ENCODE results near the gene PRPS2.

PRPS2 gene

DNA sequence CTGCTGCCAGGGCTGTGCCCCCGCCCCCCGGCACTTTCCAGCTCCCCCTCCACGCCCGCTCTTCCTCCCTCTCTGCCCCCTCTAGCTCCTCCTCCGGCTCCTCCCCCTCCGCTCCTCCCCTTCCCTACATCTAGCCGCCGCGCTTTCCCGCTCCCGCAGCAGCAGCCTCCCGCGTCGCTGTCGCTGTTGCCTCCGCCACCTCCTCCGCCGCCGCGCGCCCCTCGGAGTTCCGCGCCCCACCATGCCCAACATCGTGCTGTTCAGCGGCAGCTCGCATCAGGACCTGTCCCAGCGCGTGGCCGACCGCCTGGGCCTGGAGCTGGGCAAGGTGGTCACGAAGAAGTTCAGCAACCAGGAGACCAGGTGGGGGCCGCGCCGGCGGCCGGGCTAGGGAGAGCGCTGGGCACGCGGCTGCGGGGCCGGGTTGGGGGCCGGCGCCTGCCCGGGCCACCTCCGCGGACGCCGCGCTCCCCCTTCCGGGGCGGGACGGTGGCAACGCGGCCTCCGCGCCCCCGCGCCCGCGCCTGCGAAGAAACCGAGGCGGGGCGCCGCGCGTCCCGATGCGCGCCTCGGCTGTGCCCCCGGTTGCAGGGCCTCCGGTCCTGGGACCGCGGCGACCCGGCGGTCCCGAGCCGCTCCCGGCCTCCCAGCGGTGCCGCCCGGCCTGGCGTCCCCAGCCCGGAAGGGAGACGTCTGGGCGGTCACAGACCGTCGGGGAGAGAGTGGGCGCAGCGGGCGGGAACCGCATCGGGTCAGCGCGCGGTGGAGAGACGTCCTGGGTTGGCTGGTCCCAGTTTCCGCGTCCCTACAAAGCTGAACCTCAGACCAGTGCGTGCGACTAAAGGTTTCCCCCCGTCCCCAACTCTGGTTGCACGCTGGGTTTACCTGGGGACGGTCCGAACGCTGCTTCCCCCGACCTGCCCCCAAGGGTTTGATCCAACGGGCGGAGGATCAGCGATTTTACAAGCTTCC, at the start of gene PRPS2:
PRPS2 (plus strand) TSS at position 156 of the 972 bp plus-strand sequence; CDS start at position 242, 86 bp downstream.
- no peak for DNase-seq

DNA sequence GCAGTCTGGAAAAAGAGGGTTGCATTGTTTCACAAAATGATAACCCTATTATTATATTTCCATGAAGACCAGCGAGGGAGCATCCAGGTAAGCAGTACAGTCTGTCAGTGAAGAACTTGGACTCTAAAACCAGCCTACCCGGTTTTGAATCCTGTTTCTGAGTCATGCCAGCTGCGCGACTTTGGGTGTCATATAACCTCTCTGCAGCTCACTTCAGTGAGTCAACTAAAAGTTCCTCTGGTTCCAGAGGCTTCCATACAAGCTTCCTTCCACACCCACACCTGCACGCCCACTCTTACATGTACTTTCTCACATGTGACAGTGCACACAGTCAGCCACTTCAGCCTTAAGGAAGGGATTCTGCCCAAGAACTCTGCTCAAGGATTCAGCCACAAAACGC, 49.8 kb upstream of the PRPS2 start:
- DNase-seq = no peak

DNA sequence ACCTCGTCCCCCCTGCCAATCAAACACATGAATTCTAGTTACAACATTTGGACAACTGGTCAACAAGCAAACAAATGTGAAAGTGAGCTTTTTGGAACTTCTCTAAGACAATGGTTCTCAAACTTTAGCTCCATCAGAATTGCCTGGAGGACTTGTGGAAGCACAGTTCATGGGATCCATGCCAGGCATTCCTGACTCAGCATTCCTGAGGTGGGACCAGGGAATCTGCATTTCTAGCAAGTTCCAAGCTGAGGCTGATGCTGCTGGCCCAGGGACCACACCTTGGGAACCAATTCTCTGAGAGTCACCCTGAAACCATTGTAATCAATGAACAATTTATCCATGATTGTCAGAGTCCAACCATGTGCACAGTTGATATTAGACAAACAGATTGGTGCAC, 43.8 kb upstream of the PRPS2 start:
- no peak for DNase-seq

DNA sequence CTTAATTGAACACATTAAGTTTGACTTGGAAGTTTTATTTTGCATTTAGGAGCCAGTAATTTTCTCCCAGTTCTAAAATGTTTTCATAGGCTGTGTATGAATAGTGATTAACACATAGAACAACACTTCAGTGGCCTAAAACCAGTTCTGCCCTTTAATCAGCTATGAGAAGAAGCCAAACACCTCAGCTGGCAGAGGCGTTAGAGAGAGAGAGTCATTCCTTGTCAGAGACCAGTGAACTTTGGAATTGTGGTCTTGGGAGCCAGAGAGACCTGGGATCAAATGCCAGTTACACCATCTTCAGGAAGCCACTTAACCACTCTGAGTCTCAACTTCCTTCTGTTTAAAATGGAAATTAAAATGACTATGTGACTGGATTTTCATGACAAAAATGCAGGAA, 39.3 kb upstream of the PRPS2 start:
- DNase-seq = no peak

DNA sequence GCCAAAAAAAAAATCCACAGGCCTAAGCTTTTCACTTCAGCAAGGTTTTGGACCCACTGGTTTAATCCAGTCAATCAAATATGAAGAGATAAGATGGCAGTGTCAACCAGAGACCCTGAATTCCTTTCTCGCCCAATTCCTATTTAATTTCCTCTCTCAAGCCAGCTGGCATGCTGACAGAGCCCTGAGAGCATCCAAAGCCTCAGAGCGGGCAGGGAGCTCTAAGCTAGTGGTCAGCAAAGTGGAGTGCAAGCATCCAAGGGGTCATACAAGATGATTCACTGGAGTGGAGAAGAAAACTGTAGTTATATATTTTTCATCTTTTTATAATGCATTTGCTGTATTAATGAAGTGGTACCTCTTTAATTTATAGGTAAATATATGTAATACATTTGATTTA, 37.8 kb upstream of the PRPS2 start:
- no peak for DNase-seq

GRCh38 chrX:12758291-12758690, 32.9 kb upstream of the PRPS2 start:
- no peak for DNase-seq

- no peak for DNase-seq
Measured at GRCh38 chrX:12767856-12768255, 23.4 kb upstream of the PRPS2 start.

DNA sequence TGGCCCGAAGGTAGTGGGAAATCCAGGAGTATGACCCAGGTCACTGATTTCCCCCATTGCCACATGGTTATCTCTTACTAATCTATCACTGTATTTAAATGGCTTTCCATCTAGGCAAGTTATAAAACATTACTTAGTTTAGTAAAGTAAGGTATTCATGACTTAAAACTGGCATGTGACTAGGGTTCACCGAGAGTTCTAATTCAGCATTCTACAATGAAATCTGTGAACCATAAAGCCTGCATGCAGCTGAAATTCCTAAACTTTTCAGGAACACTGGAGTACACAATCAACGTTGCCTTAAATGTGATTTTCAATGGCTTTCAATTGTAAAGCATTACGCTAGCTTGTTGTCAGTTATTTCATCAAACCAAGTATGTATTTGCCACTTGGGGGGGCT, 22.7 kb upstream of the PRPS2 start:
- DNase-seq = no peak

DNA sequence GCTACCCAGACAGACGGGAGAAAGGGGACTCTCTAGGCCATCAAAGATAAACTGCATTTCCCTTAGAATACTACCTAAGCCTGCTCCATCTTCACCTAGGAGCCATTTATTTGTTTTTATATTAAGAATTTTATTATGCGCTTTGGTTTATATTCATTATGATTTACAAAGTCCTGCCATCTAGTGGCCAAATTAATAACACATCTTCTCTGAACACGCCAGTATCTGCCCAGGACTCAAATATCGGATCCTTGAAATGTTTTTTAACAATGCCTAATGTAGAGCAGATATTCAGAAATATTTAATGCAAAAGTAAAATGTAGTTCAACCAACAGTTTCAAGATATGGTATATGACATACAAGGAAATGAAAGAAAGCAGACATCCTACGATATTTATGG, 20.8 kb upstream of the PRPS2 start:
- DNase-seq = no peak

DNA sequence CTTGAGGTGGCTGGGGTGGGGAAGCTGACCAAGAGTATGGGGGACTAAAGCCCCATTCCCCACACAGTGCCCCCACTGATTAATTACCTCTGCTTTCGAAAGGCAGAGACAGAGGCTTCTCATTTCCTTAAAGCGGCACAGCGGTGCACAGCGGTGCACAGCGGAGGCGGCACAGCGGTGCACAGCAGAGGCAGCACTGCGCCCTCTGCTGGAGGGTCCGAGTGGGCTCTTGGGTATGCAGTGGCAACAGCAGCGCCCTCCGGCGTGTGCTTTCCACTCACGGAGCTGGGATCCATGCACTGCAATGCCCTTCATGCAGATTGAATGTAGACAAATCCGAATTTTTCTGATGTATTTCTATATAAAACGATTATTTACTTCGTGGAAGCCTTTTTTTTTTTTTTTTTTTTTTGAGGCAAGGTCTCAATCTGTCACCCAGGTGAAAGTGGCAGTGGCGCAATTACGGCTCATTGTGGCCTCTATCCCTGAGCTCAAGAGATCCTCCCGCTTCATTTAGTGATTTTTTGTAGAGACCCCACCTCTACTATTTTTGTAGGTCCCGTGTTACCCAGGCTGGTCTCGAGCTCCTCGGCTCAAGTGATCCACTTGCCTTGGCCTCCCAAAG, 19.7 kb upstream of the PRPS2 start:
- no peak for DNase-seq

DNA sequence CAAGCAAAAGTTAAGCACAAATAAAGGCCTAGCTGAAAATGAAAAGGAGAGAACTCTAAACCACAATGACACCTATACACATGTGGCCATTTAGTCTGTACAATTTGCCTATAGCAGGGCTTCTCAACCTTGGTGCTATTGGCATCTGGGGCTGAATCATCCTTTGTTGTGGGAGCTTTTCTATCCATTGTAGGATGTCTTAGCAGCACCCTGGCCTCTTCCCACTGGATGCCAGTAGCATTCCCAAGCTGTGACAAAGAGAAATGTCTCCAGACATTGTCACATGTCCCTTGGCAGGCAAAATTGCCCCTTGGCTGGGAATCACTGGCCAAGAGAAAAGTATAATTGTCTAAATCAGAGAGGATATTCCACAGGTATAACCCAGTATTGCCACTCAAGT, 13.5 kb upstream of the PRPS2 start:
- DNase-seq = no peak

GRCh38 chrX:12779534-12779933, 11.7 kb upstream of the PRPS2 start:
- DNase-seq = no peak

- no peak for DNase-seq
Measured at GRCh38 chrX:12788645-12789044, 2.6 kb upstream of the PRPS2 start.

DNA sequence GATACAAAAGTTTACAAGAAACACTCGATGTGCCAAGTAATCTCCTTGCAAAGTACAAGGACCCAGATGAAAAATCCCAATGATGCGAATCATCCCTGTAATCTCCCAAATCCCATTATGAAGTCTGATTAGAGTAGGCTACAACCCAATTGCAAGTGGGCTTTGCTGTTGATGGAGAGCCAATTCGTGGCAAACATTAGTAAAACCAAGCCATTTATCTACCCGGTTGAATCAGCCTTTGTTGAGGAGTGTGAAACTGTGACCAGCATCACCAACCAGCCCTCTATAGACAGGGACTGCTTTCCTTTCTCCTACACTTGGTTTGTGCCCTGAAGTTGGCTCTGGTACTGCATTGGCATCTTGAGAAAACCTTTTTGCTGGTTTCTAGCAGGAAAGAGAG, 1.2 kb upstream of the PRPS2 start:
- no peak for DNase-seq

DNA sequence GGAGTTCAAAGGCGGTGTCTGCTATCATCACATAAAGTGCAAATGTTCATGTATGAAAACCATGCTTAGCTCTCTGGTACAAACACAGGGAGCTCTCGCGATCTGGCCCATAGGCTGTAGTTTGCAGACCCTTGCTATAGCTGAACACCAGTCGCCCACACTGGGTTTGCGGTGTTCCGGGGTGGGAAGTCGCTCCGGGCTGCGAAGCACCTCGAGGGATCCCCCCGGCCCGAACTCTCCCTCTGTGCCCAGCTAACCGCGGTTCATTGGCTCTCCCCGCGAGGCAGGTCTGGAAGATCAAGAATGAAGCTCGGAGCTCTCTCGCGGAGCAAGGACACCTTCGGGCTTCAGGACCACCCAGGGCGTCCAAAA, 341 bp upstream of the PRPS2 start:
- no peak for DNase-seq

DNA sequence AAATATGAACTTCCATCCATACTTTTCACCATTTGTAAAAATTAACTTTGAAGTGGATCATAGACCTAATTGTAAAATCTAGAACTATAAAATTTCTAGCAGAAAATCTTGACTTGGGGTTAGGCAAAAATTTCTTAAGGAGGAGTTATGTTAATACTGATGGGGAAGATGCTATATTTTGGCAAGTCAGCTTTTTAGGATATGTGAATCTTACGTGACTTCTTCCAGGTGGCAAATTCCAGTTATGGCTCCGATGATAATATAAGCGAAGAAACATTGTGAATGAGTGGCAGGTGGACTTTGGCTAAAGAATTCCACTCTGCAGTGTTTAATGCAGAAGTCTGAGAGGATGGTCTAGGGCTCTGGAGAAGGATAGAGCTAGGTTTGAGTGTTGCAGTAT, 1.5 kb downstream of the PRPS2 start:
- no peak for DNase-seq

- DNase-seq = no peak
Measured at GRCh38 chrX:12794654-12795053, 3.4 kb downstream of the PRPS2 start.

DNA sequence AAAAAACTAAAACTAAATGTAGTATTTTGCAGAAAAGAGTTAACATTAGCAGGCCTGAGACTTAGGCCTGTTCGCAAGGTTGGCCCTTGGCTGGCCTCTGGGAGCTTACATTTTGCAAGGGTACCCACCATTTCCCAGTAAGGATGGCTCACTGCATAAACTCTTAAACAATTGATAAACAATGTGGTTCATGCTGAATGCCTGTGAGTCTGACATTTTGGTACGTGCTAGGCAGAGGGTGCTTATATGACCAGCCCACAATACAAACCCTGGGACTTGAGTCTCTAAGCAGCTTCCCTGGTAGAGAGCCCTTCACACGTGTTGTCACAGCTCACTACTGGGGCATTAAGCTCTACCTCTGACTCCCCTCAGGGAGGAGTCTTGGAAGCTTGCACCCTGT, 7.4 kb downstream of the PRPS2 start:
- DNase-seq = no peak

- DNase-seq = no peak
Measured at GRCh38 chrX:12799118-12799517, 7.9 kb downstream of the PRPS2 start.

DNA sequence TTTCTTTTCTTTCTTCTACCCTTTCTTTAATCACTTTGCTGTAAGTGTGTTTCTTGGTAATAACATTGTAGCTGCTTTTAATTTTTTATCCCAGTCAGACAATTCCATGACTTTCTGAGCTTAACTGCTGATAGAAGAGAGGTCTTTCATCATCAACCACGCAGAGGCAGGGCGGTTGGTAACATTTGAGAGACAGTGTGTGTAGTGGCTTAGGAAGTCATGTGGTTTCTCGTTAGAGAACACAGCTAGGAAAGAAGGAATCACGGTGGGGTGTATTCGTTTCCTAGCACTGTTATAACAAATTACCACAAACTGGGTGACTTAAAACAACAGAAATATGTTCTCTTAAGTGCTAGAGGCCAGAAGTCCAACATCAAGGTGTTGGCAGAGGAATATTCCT, 11.5 kb downstream of the PRPS2 start:
- DNase-seq = no peak

- no peak for DNase-seq
Measured at GRCh38 chrX:12804655-12805054, 13.4 kb downstream of the PRPS2 start.

- no peak for DNase-seq
Measured at GRCh38 chrX:12805333-12805732, 14.1 kb downstream of the PRPS2 start.

- no peak for DNase-seq
Measured at GRCh38 chrX:12811658-12812057, 20.4 kb downstream of the PRPS2 start.

DNA sequence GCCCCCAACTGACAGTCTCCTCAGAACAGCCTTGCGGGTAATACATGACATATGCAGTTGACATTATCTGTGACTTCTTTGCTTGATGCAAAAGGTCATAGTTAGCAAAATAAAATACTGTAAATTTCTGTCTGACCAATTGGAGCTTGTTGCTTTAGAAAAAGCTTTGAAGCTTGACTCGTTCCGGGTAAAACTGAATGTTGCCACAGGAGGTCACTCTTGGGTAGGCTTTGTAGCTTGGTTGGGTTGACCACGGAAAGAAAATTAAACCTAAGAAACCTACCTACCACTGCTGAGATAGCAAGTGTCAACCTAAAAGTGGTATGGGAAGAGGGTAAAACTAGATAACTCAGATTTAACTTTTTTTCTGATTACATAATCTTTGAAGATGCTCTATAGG, 23.2 kb downstream of the PRPS2 start:
- DNase-seq = no peak

- no peak for DNase-seq
Measured at GRCh38 chrX:12817528-12817927, 26.3 kb downstream of the PRPS2 start.
